Left kidney (tissue), 2 donors: ENCODE data around the gene GATAD2A. TPM values are rescaled to one million over a fixed set of nuclear protein-coding genes. Genes with fewer than 3 reads are reported as not detected.
"Not testable (repeated sequence)": the region's sequence is repeated elsewhere in the genome, so short reads cannot be mapped to it uniquely, and the experiment has no call there.

ENCODE experiments used
- DNase-seq: peaks from one replicate; pipeline ENCODE4 v3.0.0-alpha.2; 2013
- polyA plus RNA-seq: library from polyadenylated mRNA; unstranded; fragments of 120-200 nt; gene quantifications from one replicate; pipeline ENCODE4 v1.2.1, GENCODE V29; 2013; ENCODE audit not compliant: insufficient read length

GATAD2A gene
- polyA plus RNA-seq, 1 donor, result 43.1 TPM

GRCh38 chr19:19445911-19446361, 40.5 kb downstream of the GATAD2A start:
- DNase-seq, result no peak

GRCh38 chr19:19446655-19447437, 41.4 kb downstream of the GATAD2A start:
- DNase-seq, result no peak

GRCh38 chr19:19447536-19448237, 42.2 kb downstream of the GATAD2A start:
- no peak for DNase-seq

GRCh38 chr19:19448238-19448544, 42.7 kb downstream of the GATAD2A start:
- DNase-seq, result no peak

GRCh38 chr19:19451429-19452242, 46.2 kb downstream of the GATAD2A start:
- no peak for DNase-seq

- no peak for DNase-seq
Observed at GRCh38 chr19:19452243-19453124, 47.0 kb downstream of the GATAD2A start.

GRCh38 chr19:19453125-19453454, 47.6 kb downstream of the GATAD2A start:
- no peak for DNase-seq

GRCh38 chr19:19455166-19455919, 49.9 kb downstream of the GATAD2A start:
- DNase-seq, result not testable (repeated sequence)

GRCh38 chr19:19457671-19458070, 52.2 kb downstream of the GATAD2A start:
- DNase-seq, result no peak

- no peak for DNase-seq
Observed at GRCh38 chr19:19458110-19458816, 52.8 kb downstream of the GATAD2A start.

- no peak for DNase-seq
Observed at GRCh38 chr19:19459073-19459472, 53.6 kb downstream of the GATAD2A start.

GRCh38 chr19:19459707-19460251, 54.3 kb downstream of the GATAD2A start:
- no peak for DNase-seq

- no peak for DNase-seq
Observed at GRCh38 chr19:19460258-19460731, 54.8 kb downstream of the GATAD2A start.

- DNase-seq, result no peak
Observed at GRCh38 chr19:19460761-19461265, 55.3 kb downstream of the GATAD2A start.

- no peak for DNase-seq
Observed at GRCh38 chr19:19461306-19461670, 55.8 kb downstream of the GATAD2A start.

GRCh38 chr19:19461671-19462622, 56.5 kb downstream of the GATAD2A start:
- DNase-seq, result peak; percentile 79

- no peak for DNase-seq
Observed at GRCh38 chr19:19463348-19464117, 58.1 kb downstream of the GATAD2A start.
